ENCODE data around the gene FBXW8. TPM values are rescaled to one million over a fixed set of nuclear protein-coding genes. Genes with fewer than 3 reads are reported as not detected.

Gene FBXW8
- total RNA-seq, 3 donors from 2014 or later = 12.0 to 13.2 (median 13.1) TPM

- Histone ChIP-seq H3K4me1 (ENCODE audit: low read depth) (no peaks in the 10 kb centered on the region), H3K36me3 (ENCODE audit: low read depth) (no peaks in the 10 kb centered on the region), H3K9me3 (no peaks in the 10 kb centered on the region), H3K4me3 (no peak overlapping the region)
- ATAC-seq (no peak), DNase-seq (peak in 1 of 3 donors; percentile 21)
- no peak for TF ChIP-seq CTCF (IDR thresholded peaks at IDR 0.05)
- intact Hi-C loops (cut with DNase I, micrococcal nuclease) = no loop called here
Measured at GRCh38 chr12:117044311-117044710, 133.6 kb downstream of the FBXW8 start.

- H3K9me3 ChIP-seq = no peaks in the 10 kb centered on the region
- DNase-seq (no peak), ATAC-seq (no peak)
- H3K4me3 ChIP-seq = no peak overlapping the region
- intact Hi-C loops (cut with DNase I, micrococcal nuclease) = no loop called here
- H3K36me3 ChIP-seq (ENCODE audit: low read depth) = no peaks in the 10 kb centered on the region
- TF ChIP-seq CTCF (IDR thresholded peaks at IDR 0.05) = no peak
- H3K4me1 ChIP-seq (ENCODE audit: low read depth) = no peaks in the 10 kb centered on the region
Measured at GRCh38 chr12:117044790-117045159, 134.0 kb downstream of the FBXW8 start.

- no peaks in the 10 kb centered on the region for H3K9me3 ChIP-seq
- peak; percentile 29 for ATAC-seq
- H3K4me3 ChIP-seq = no peak overlapping the region
- no peaks in the 10 kb centered on the region for H3K4me1 ChIP-seq (ENCODE audit: low read depth)
- intact Hi-C loops (cut with DNase I, micrococcal nuclease) = no loop called here
- peak in 2 of 3 donors; percentile 26 to 43 for DNase-seq
- TF ChIP-seq CTCF (IDR thresholded peaks at IDR 0.05) = no peak
- no peaks in the 10 kb centered on the region for H3K36me3 ChIP-seq (ENCODE audit: low read depth)
Measured at GRCh38 chr12:117045160-117046010, 134.6 kb downstream of the FBXW8 start.

GRCh38 chr12:117046011-117046369 is 135.2 kb downstream of the FBXW8 start:
- intact Hi-C loops (cut with DNase I, micrococcal nuclease) = no loop called here
- Histone ChIP-seq H3K36me3 (ENCODE audit: low read depth) (no peaks in the 10 kb centered on the region), H3K9me3 (no peaks in the 10 kb centered on the region), H3K4me3 (no peak overlapping the region), H3K4me1 (ENCODE audit: low read depth) (no peaks in the 10 kb centered on the region)
- ATAC-seq (peak; percentile 7), DNase-seq (peak in 1 of 3 donors; percentile 32)
- no peak for TF ChIP-seq CTCF (IDR thresholded peaks at IDR 0.05)

- Histone ChIP-seq H3K4me3 (no peak overlapping the region), H3K9me3 (no peaks in the 10 kb centered on the region), H3K36me3 (ENCODE audit: low read depth) (no peaks in the 10 kb centered on the region), H3K4me1 (ENCODE audit: low read depth) (no peaks in the 10 kb centered on the region)
- DNase-seq (no peak), ATAC-seq (no peak)
- no peak for TF ChIP-seq CTCF (IDR thresholded peaks at IDR 0.05)
- intact Hi-C loops (cut with DNase I, micrococcal nuclease) = no loop called here
Measured at GRCh38 chr12:117046425-117046824, 135.7 kb downstream of the FBXW8 start.

Data from mucosa of descending colon (tissue), 3 donors.